Measurements from ENCODE around the gene CTCFL. TPM values are rescaled to one million over a fixed set of nuclear protein-coding genes. Genes with fewer than 3 reads are reported as not detected.

Gene CTCFL
- total and polyA plus RNA-seq, 2 of the 13 experiments (the other 11 are each of a cell fraction or from before 2014, with no cell fraction given) = 0.04 TPM; not detected in 1

GRCh38 chr20:57485770-57486169 is 39.2 kb downstream of the CTCFL start:
- ATAC-seq (no peak), FAIRE-seq (no peak), DNase-seq (ENCODE audit: low spot score) (no peak)
- TF ChIP-seq FOXK1 (CRISPR knock-in tag; IDR thresholded peaks at IDR 0.05; ENCODE audit: borderline replicate concordance, low read depth) = no peak
- no peak for TF ChIP-seq ZSCAN20 (CRISPR knock-in tag; IDR thresholded peaks at IDR 0.05; ENCODE audit: borderline replicate concordance)
- TF ChIP-seq ZNF225 (CRISPR knock-in tag; IDR thresholded peaks at IDR 0.05) = no peak
- TF ChIP-seq ZNF879 (CRISPR knock-in tag; IDR thresholded peaks at IDR 0.05) = no peak
- no peak for TF ChIP-seq ZNF205 (CRISPR knock-in tag; IDR thresholded peaks at IDR 0.05)
- no peak for TF ChIP-seq ZBTB44 (CRISPR knock-in tag; IDR thresholded peaks at IDR 0.05)
- no peak for TF ChIP-seq ZNF7 (CRISPR knock-in tag; IDR thresholded peaks at IDR 0.05)
- TF ChIP-seq NR1H2 (CRISPR knock-in tag; IDR thresholded peaks at IDR 0.05; ENCODE audit: borderline replicate concordance, low read depth) = no peak
- TF ChIP-seq ERF (CRISPR knock-in tag; IDR thresholded peaks at IDR 0.05) = no peak
- Histone ChIP-seq H3K27ac (ENCODE audit: extremely low read length, insufficient read depth, low read length) (no peak overlapping the region), H3K36me3 (replicated peaks in 1 of 2; ENCODE audit: control insufficient read depth in 1 of 2, insufficient read depth in 2 of 2, low read length in 2 of 2) (no peaks in the 10 kb centered on the region), H3K9ac (ENCODE audit: insufficient read depth, low read depth, low read length) (no peak overlapping the region), H2AFZ (ENCODE audit: low read length) (no peak overlapping the region), H4K20me1 (ENCODE audit: insufficient read depth, low read length) (no peaks in the 10 kb centered on the region), H3K4me3 (replicated peaks in 1 of 3; ENCODE audit: insufficient read depth in 1 of 3, low read depth in 2 of 3, low read length in 3 of 3) (no peak overlapping the region), H3K79me2 (ENCODE audit: insufficient read depth, low read length) (no peaks in the 10 kb centered on the region), H3K4me2 (ENCODE audit: low read depth, low read length) (no peak overlapping the region), H3K9me3 (ENCODE audit: low read length) (no peaks in the 10 kb centered on the region), H3K4me1 (ENCODE audit: insufficient read depth, low read length) (0 out of 2 replicates have a peak, but pooled peaks cover 8% of the 10 kb centered on the region), H3K27me3 (ENCODE audit: control insufficient read depth in 1 of 2, insufficient read depth in 2 of 2, low read length in 2 of 2) (peaks cover 0 to 38% of the 10 kb centered on the region in 2 experiments; a peak in 4 of 5 replicates)
- in situ Hi-C loops (cut with HindIII; ENCODE audit: extremely low pct_ligation_motif_present, low pct_unique_long_range_greater_than_20kb) (no loop called here), intact Hi-C loops (cut with micrococcal nuclease; ENCODE audit: unreplicated experiment) (no loop called here)
- BruUV-seq (replicated peaks) = no TSS peak
- 26% methylated on average over 1 of the region's 1 CpG for WGBS (ENCODE audit: low lambda C conversion rate)
- CTCF ChIA-PET (ENCODE audit: low intra/inter-chr PET ratio, low total read pairs) = no interaction called here
- POLR2A ChIA-PET = no interaction called here
